NAMALWA (cell line): ENCODE results near the gene SYCP3.
"Not testable (repeated sequence)": the region's sequence is repeated elsewhere in the genome, so short reads cannot be mapped to it uniquely, and the experiment has no call there.

Source experiments
- DNase-seq: peaks from one replicate; pipeline ENCODE4 v3.0.0-alpha.2; 2015; ENCODE audit warnings: low spot score

Gene SYCP3

DNA sequence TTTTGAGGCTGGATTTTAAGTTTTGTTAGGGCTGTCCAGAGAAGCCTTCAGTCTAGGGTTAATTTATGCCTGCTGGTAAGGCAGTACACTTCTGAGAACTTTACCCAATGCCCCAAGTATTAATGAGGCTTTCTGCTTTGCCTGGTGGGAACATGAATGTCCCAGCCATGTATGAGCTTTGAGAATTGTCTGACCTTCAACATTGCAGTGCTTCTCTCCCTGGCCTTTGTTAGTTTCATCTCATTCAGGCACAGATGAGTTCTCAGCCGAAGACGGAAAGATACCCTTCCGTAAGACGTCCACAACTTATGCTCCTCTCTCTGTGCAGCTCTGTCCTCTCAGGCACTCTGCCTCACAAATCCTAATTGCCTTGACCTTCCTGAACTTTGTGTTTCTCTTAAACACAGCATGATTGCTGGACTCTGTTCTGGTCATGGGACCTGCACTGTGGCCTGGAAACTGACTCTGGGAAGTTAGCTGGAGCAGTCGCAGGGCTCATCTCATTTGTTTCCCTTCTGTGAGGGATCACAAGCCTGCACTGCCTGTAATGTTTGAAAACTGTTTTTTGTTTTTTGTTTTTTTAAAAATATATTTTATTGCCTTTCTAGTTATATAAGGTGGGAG, 26.1 kb downstream of the SYCP3 start:
- no peak for DNase-seq

- no peak for DNase-seq
These were observed 29.0 kb downstream of the SYCP3 start for GRCh38 chr12:101710288-101710687.

- no peak for DNase-seq
These were observed 32.0 kb downstream of the SYCP3 start for GRCh38 chr12:101707131-101707782.

- no peak for DNase-seq
These were observed 32.9 kb downstream of the SYCP3 start for GRCh38 chr12:101706403-101706802.

GRCh38 chr12:101703487-101703886, 35.8 kb downstream of the SYCP3 start:
- no peak for DNase-seq

- no peak for DNase-seq
These were observed 38.9 kb downstream of the SYCP3 start for GRCh38 chr12:101700299-101700820.

DNA sequence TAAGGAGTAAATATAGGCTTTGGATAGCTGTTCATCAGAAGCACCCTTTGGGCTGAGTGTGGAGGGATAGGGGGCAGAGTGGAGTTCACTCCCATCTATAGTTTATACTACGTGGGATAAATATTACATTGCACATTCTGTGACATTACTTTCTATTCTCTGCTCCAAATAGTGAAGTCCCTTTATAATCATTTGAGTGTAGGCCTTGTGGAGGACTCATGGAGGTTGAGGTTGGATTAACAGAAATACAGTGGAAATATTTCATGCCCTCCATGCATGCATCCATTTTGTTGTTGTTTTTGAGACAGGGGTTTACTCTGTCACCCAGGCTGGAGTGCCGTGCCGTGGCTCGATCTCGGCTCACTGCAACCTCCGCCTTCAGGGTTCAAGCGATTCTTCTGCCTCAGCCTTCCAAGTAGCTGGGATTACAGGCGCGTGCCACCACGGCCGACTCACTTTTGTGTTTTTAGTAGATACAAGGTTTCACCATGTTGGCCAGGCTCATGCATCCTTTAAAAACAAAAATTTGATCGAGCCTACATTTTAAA, 40.4 kb downstream of the SYCP3 start:
- no peak for DNase-seq

- DNase-seq: peak; percentile 72
These were observed 41.1 kb downstream of the SYCP3 start for GRCh38 chr12:101697930-101698799.

DNA sequence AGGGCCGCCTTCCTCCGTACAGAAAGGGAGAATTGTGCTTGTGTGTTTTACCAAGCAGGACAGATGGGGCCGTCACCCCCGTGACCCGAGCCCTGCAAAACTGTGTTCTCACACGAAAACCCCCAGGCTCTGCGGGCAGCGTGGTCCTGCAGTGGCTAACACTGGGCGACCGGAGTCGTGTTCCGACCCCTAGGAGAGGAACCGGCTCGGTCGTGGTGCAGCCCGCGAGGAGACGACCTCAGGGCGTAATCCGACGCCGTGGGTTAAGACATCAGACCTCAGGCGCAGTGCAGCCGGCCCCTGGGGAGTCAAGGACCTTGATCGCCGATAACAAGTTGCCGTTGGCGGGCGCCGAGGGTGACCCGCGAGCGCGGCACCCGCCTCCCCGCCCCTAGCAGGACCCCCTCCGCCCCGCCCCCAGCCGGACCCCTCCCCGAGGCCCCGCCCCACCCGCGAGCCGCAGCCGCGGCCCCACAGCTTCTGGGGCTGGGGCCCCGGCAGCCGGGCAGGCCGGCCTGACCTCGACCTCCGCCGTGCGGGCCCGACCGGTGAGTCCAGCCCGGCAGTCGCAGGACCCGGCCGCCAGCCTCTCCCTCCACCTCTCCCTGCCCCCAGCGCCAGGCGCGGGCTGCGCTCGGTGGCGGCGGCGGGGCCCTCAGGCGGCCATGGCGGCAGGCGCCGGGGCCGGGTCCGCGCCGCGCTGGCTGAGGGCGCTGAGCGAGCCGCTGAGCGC, 41.9 kb downstream of the SYCP3 start, which contains the start of gene CHPT1:
TSS of gene CHPT1 (plus strand) at position 444 of the 733 bp plus-strand sequence. CDS start at position 666, 222 bp downstream.
- peak; percentile 83 for DNase-seq

DNA sequence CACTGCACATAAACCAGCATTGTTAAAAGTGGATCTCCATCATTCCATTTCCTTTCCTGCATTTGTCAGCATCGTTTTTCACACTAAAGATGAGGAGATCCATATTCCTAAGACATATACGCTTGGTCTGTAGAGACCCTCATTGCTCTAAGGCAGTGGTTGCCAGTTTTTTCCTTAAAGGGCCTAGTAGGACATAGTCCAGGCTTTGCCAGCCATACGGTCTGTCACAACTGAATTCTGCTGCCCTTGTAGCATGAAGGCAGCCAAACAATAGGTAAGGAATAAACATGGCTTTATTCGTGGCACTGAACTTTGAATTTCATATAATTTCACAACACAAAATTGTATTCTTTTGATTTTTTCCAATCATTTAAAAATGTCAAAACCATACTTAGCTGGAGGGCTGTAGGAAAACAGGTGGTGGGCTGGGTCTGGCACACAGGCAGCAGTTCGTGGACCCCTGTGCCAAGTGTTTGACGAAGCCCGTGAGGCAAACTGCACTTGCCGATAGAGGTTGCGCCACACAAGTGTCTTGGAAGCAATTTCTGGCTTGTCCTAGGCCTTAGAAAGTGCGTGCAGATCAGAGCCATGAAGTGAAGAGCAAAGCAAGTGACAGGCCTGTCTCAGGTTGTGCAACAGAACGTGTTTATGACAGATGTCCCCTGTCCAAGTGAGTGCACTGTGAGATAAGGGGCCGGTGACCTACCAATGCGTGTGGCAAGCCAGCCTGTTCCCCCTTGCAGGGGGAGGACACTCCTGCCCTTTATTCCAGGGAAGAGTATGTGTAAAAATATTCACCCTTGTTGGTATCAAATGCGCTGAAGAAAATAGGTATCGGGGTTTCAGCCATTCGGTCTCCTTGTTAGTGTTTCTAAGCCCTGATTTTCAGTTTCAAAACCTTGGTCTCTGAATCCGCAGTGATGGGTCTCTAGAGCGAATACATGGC, 42.7 kb downstream of the SYCP3 start:
- DNase-seq: peak; percentile 75

- no peak for DNase-seq
These were observed 43.6 kb downstream of the SYCP3 start for GRCh38 chr12:101695706-101696105.

DNA sequence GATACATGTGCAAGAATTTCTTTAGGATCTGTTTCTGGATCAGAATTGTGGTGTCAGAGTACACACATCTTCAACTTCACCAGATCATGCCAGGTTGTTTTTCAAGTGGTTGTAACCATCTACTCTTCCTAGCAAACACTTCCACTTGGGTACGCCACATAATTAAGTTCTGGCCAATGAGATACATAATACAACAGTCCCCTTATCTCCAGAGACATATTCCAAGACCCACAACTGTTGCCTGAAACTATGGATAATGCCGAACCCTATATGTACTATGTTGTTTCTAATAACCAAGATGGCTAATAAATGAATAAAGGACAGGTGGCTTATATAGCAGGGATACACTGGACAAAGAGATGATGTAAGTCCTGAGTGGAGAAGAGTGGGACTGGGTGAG, 44.3 kb downstream of the SYCP3 start:
- DNase-seq: no peak

GRCh38 chr12:101694297-101694848, 44.9 kb downstream of the SYCP3 start:
- DNase-seq: no peak

- DNase-seq: no peak
These were observed 47.7 kb downstream of the SYCP3 start for GRCh38 chr12:101691503-101692096.

- no peak for DNase-seq
These were observed 48.6 kb downstream of the SYCP3 start for GRCh38 chr12:101690544-101691098.

GRCh38 chr12:101686176-101686575, 53.1 kb downstream of the SYCP3 start:
- no peak for DNase-seq

DNA sequence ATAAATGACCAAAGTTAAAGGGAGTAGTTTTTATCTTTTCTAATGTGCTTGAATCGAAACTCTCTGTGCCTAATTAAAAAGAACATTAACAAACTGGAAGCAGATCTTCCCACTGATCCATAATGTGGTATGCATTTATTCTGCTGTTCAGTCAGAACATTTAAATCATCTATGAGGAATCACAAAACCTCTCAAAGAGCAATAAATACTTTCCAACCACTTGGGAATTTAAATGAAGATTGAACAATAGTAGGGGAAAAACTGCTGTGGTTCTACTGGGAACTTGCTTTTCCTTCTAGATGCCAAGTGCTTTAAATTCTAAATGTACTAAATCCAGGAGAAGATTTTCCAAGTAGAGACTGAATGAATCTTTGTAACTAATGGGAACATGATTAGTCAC, 54.2 kb downstream of the SYCP3 start:
- no peak for DNase-seq

GRCh38 chr12:101681627-101682026, 57.6 kb downstream of the SYCP3 start:
- DNase-seq: not testable (repeated sequence)

GRCh38 chr12:101680647-101681046, 58.6 kb downstream of the SYCP3 start:
- no peak for DNase-seq
